ENCODE data around the gene TRMT1. TPM values are rescaled to one million over a fixed set of nuclear protein-coding genes. Genes with fewer than 3 reads are reported as not detected.
A peak's percentile ranks its signal among the peaks of the same experiment; 100 is the strongest.

TRMT1 gene
- total and polyA plus RNA-seq, 7 donors: 31.6 to 87.1 (median 42.3) TPM

DNA sequence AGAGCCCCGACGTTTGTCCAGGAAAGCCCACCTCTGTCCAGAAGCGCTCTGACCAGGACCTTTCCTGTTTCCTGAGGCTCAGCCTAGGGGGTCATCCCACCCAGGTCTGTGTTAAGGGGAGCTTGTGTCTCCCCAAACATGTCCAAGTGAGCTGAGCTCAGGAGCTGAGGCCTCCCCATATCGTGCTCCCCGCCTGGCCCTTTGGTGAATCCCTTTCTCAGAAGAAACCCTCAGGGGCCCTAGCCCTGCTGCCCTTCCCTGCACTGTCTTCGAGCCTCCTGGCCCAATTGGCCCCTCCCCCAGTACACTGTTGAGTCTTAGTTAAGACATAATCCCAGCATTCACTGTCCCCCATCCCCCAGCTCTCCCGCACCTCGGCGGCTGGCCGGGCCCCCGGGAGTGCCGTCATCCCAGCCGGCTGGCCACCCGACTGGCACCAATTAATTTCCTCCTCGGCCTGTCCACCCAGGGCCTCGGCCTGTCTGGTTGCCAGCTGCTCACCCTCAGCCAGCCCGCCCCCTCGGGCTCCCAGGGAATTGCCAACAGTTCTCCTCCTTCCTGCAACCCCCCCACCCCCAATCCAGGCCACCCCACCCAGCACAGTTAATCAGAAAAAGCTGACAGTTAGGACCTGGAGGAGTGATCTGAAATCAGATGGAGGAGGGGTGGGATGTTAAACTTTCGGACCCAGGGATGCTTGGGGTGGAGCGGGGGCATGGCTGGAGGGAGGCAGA, 47.2 kb upstream of the TRMT1 start:
- 10 to 27% (median 16%) methylated on average over 19 to 20 of the region's 20 CpGs for WGBS, 3 donors
- TF ChIP-seq, protein P1, sequence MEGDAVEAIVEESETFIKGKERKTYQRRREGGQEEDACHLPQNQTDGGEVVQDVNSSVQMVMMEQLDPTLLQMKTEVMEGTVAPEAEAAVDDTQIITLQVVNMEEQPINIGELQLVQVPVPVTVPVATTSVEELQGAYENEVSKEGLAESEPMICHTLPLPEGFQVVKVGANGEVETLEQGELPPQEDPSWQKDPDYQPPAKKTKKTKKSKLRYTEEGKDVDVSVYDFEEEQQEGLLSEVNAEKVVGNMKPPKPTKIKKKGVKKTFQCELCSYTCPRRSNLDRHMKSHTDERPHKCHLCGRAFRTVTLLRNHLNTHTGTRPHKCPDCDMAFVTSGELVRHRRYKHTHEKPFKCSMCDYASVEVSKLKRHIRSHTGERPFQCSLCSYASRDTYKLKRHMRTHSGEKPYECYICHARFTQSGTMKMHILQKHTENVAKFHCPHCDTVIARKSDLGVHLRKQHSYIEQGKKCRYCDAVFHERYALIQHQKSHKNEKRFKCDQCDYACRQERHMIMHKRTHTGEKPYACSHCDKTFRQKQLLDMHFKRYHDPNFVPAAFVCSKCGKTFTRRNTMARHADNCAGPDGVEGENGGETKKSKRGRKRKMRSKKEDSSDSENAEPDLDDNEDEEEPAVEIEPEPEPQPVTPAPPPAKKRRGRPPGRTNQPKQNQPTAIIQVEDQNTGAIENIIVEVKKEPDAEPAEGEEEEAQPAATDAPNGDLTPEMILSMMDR (IDR thresholded peaks at IDR 0.05): no peak
- H3K4me1 ChIP-seq: peaks cover 23% of the 10 kb centered on the region
- ATAC-seq (peak; percentile 15 to 40 (median 34)), DNase-seq (peak; percentile 73 to 78)
- H3K27ac ChIP-seq: peak overlapping the region; percentile 81
- H3K4me3 ChIP-seq: peak overlapping the region; percentile 61
- no peaks in the 10 kb centered on the region for H3K9me3 ChIP-seq
- H3K36me3 ChIP-seq (ENCODE audit: insufficient read depth in 1 of 2, low read depth in 1 of 2): no peaks in the 10 kb centered on the region
- H3K27me3 ChIP-seq (ENCODE audit: insufficient read depth in 3 of 3, low read length in 2 of 3): no peaks in the 10 kb centered on the region
- intact Hi-C loops (cut with DNase I): loop anchor here in 1 of 2 donors (5.0 kb wide), 1 partner anchor 99 kb away; no protein-coding TSS in a partner anchor

DNA sequence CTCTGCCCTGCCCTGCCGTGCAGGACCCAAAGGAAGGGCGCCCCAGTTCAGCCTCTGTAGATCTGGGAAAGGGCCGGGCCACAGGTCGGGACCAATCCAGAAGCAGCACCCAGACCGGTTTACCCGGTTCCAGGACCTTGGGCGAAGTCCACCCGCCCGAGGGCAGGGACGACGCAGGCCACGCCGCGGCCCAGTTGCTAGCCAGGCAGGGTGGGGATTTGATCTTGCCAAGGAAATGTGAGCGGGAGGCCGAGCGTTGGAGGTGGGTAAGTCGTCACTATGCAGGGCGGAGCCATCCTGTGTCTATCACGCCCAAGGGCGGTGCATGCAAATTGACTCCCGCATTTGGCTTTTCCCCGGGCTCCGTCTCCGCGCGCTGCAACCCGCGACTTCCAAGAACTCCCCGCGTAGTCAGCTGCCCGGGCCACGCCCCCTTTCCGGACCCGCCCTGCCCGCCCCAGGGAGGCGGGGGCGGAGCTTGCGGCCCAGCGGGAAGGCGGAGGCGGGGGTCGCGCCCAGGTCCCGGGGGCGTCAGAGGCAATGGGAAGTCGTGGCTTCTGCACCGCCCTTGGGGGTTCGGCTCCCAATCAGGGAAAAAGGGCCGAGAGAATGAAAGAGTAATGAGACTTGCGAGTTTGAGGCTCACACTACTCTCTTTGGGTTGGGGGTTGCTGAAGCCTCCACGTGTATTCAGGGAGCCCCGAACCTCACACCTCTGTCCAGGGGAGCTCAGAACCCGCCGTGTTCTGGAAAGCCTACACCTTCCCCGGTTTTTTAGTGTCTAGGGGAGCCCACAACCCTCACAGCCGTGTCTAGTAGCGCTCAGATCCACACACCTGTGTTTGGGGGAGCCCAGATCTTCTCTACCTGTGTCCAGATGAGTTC, 46.4 kb upstream of the TRMT1 start:
- Histone ChIP-seq H3K27me3 (ENCODE audit: insufficient read depth in 3 of 3, low read length in 2 of 3) (no peaks in the 10 kb centered on the region), H3K36me3 (ENCODE audit: insufficient read depth in 1 of 2, low read depth in 1 of 2) (no peaks in the 10 kb centered on the region), H3K4me3 (peak overlapping the region; percentile 61), H3K27ac (peak overlapping the region; percentile 81), H3K9me3 (no peaks in the 10 kb centered on the region), H3K4me1 (peaks cover 23% of the 10 kb centered on the region)
- TF ChIP-seq, protein P1 (IDR thresholded peaks at IDR 0.05): no peak
- 3 to 4% (median 3%) methylated on average over 52 to 58 of the region's 58 CpGs for WGBS, 3 donors
- ATAC-seq (peak; percentile 93 to 94 (median 94)), DNase-seq (peak; percentile 97 to 98)
- intact Hi-C loops (cut with DNase I): loop anchor here in 1 of 2 donors (5.0 kb wide), 1 partner anchor 99 kb away; no protein-coding TSS in a partner anchor

DNA sequence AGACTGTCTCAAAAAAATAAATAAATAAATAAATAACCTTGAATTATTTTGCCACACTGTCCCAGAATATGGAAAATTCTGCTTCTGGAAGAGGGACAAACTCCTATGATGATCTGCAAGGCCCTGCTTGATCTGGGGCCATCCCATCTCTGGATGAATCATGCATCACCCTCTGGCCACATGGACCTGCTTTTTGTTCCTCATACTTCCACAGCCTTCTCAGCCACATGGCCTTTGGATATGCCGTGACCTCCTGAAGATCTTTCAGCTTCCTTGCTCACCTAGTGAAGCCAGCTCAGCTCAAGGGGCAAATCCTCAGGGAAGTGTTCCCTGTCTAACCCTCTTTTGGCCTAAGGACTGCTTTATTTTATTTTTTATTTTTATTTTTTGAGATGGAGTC, 44.0 kb upstream of the TRMT1 start:
- Histone ChIP-seq H3K4me3 (no peak overlapping the region), H3K36me3 (ENCODE audit: insufficient read depth in 1 of 2, low read depth in 1 of 2) (no peaks in the 10 kb centered on the region), H3K4me1 (peaks cover 16% of the 10 kb centered on the region), H3K27me3 (ENCODE audit: insufficient read depth in 3 of 3, low read length in 2 of 3) (no peaks in the 10 kb centered on the region), H3K9me3 (no peaks in the 10 kb centered on the region), H3K27ac (no peak overlapping the region)
- intact Hi-C loops (cut with DNase I): loop anchor here in 1 of 2 donors (5.0 kb wide), 1 partner anchor 102 kb away; no protein-coding TSS in a partner anchor
- DNase-seq (no peak), ATAC-seq (no peak)
- 85 to 91% (median 86%) methylated on average over 1 of the region's 1 CpG for WGBS, 3 donors
- TF ChIP-seq, protein P1 (IDR thresholded peaks at IDR 0.05): no peak

DNA sequence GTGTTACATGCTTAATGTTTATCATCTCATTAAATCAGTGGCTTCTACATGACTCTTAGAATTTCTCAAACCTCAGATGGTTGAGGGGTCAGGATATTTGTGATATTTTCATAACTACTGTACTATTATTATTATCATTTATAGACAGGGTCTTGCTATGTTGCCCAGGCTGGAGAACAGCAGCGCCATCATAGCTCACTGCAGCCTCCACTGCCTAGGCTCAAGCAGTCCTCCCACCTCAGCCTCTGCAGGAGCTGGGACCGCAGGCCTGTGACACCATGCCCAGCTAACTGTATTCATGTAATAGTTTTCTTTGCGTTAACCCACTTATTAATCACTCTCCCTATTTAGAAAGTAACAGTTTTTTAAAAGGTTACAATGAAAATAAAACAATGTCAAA, 43.2 kb upstream of the TRMT1 start:
- WGBS, 3 donors: 91 to 96% (median 92%) methylated on average over 3 of the region's 3 CpGs
- H3K9me3 ChIP-seq: no peaks in the 10 kb centered on the region
- ATAC-seq (no peak), DNase-seq (no peak)
- no peak overlapping the region for H3K4me3 ChIP-seq
- H3K27ac ChIP-seq: no peak overlapping the region
- intact Hi-C loops (cut with DNase I): loop anchor here in 1 of 2 donors (5.0 kb wide), 1 partner anchor 103 kb away; no protein-coding TSS in a partner anchor
- H3K27me3 ChIP-seq (ENCODE audit: insufficient read depth in 3 of 3, low read length in 2 of 3): no peaks in the 10 kb centered on the region
- H3K36me3 ChIP-seq (ENCODE audit: insufficient read depth in 1 of 2, low read depth in 1 of 2): no peaks in the 10 kb centered on the region
- TF ChIP-seq, protein P1 (IDR thresholded peaks at IDR 0.05): no peak
- H3K4me1 ChIP-seq: peaks cover 19% of the 10 kb centered on the region
